ENCODE measurements around the gene PTX3. TPM values are rescaled to one million over a fixed set of nuclear protein-coding genes. Genes with fewer than 3 reads are reported as not detected.

PTX3 gene
- total and polyA plus RNA-seq, 10 of the 15 experiments (the other 5 are each of a cell fraction or from before 2014, with no cell fraction given) = 0.03 to 0.11 (median 0.06) TPM; not detected in 7

- in situ Hi-C loops (cut with MboI) = no loop called here
- FAIRE-seq = no peak
- BruUV-seq (replicated peaks) = no TSS peak
Measured at GRCh38 chr3:157477441-157477840, 40.8 kb downstream of the PTX3 start.

More at GRCh38 chr3:157477441-157477840, 40.8 kb downstream of the PTX3 start:
- ChIA-PET POLR2A (no interaction called here), SMC1A (ENCODE audit: uncharacterized antibody, unreplicated experiment) (no interaction called here), RAD21 (ENCODE audit: unreplicated experiment) (no interaction called here), CTCF (no interaction called here)
- no peak overlapping the region for H3K4me3 ChIP-seq
- TF ChIP-seq YY1 (IDR thresholded peaks at IDR 0.05; ENCODE audit: low read depth, low read length) (no peak), REST (IDR thresholded peaks at IDR 0.05; ENCODE audit: low read depth, low read length) (no peak), HDAC2 (IDR thresholded peaks at IDR 0.05) (no peak), PKNOX1 (IDR thresholded peaks at IDR 0.05) (no peak), ZBTB33 (IDR thresholded peaks at IDR 0.05) (no peak), JUND (IDR thresholded peaks at IDR 0.05; ENCODE audit: low read depth, low read length) (no peak), TBL1XR1 (IDR thresholded peaks at IDR 0.05; ENCODE audit: low read depth, low read length) (no peak), PML (IDR thresholded peaks at IDR 0.05; ENCODE audit: low read length) (no peak), ZBTB11 (CRISPR knock-in tag; IDR thresholded peaks at IDR 0.05) (no peak), NFXL1 (IDR thresholded peaks at IDR 0.05; ENCODE audit: borderline replicate concordance) (no peak), ZNF217 (IDR thresholded peaks at IDR 0.05) (no peak)
- H4K20me1 ChIP-seq (ENCODE audit: control insufficient read depth, insufficient read depth) = no peaks in the 10 kb centered on the region
- no peak overlapping the region for H3K4me2 ChIP-seq (ENCODE audit: control insufficient read depth, insufficient read depth)
- no peak for DNase-seq (ENCODE audit: low read depth, low spot score)
- no peaks in the 10 kb centered on the region for H3K27me3 ChIP-seq (replicated peaks in 1 of 2; ENCODE audit: control insufficient read depth in 2 of 2, insufficient read depth in 2 of 2, low read length in 1 of 2)
- H3K79me2 ChIP-seq (ENCODE audit: control insufficient read depth, insufficient read depth, low read length) = no peaks in the 10 kb centered on the region
- H3K9ac ChIP-seq (ENCODE audit: control insufficient read depth, insufficient read depth, low read length) = no peak overlapping the region
- no peaks in the 10 kb centered on the region for H3K9me3 ChIP-seq (replicated peaks; ENCODE audit: control insufficient read depth, insufficient read depth, low read length)
- H3K36me3 ChIP-seq (ENCODE audit: control insufficient read depth in 2 of 2, insufficient read depth in 2 of 2, low read length in 1 of 2) = no peaks in the 10 kb centered on the region
- no peak overlapping the region for H2AFZ ChIP-seq (ENCODE audit: control insufficient read depth, low read depth, low read length)
- intact Hi-C loops (cut with micrococcal nuclease; ENCODE audit: unreplicated experiment) = no loop called here
- H3K27ac ChIP-seq (ENCODE audit: control insufficient read depth, insufficient read depth) = no peak overlapping the region
- WGBS (ENCODE audit: insufficient coverage, insufficient replicate concordance, low lambda C conversion rate, missing lambda C conversion rate) = 0% methylated on average over 3 of the region's 3 CpGs
- H3K4me1 ChIP-seq (ENCODE audit: control insufficient read depth, insufficient read depth, low read length) = no peaks in the 10 kb centered on the region
- ATAC-seq = no peak
